CD4-positive, alpha-beta T cell treated with Interleukin-21 for 1 hour (primary cell): ENCODE measurements around the gene GGT6.

ENCODE experiments used
- DNase-seq: peaks from one replicate; pipeline ENCODE4 v3.0.0-alpha.2; 2020

The GGT6 gene

DNA sequence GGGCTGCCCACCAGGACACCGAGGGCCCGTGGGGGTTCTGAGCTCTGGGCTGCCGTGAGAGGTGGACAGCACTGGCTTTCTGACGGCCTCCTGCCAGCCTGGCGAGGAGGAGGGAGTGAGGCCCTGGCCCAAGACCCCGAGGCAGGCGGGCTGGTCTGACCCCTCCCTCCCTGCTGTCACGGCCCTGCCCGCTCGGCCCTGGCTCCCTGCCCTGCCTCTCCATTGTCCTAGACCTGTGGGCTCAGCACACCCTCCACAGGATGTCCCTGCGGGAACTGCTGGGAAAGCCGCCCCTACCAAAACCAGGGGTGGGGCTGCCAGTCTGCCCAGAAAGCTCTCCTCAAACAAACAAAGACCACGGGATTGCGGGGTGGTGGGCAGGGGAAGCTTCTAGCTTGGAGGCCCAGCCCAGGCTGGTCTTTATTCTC is 41.0 kb downstream of the GGT6 start:
- DNase-seq = no peak

DNA sequence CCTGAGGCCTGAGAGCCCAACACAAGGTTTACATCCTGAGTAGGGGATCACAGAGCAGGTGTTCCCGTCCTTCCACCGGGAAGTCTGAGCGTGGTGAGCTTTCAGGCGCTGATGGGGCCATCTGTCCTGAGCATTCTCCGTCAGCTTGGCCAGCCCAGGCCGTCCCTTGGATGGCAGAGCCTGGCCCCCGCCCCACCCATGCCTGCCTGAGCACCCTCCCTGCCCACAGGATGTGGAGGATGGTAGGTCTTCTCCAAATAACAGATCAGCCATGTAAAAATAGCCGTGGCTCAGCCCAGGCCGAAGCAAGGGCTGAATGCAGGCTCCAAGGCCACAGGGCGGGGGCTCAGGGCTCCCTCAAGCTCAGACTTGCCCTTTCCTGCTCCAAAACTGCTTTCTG is 41.5 kb downstream of the GGT6 start:
- DNase-seq = no peak

DNA sequence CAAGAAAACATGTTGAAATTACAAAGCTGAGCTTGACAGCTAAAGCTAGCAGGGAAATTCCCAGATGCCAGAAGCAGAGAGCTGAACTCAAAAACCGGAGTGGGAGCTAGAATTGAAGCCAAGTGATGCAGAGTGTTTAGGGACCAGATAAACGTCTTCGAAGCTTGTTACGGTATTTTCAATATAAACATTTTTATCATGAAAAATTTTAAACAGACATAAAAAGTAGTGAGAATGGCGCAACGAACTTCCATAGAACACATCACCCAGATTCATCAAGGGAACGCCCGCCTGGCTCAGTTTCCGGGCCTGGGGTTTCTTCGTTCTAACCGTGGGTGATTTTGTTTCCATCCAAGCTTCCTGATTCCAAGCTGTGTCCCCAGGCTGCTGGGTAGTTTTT is 43.6 kb downstream of the GGT6 start:
- DNase-seq = no peak

DNA sequence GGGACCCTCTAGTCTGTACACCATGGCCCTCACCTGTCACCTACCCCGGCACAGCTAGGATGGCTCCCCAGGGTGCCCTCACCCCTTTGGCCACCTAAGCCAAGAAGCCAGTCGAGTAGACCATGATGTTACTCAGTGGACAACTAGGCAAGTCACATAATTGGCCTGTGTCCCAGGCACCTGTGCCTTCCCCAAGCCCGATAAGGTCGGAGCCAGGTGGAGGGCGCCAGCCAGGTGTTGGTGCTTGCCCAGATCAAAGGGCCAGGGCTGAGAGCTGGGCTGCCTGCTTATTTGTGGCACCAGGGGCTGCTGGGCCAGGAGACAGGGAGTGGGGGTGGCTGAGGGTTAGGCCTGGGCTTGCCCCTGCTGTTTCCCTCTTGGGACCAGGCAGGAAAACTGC is 44.9 kb downstream of the GGT6 start:
- no peak for DNase-seq

DNA sequence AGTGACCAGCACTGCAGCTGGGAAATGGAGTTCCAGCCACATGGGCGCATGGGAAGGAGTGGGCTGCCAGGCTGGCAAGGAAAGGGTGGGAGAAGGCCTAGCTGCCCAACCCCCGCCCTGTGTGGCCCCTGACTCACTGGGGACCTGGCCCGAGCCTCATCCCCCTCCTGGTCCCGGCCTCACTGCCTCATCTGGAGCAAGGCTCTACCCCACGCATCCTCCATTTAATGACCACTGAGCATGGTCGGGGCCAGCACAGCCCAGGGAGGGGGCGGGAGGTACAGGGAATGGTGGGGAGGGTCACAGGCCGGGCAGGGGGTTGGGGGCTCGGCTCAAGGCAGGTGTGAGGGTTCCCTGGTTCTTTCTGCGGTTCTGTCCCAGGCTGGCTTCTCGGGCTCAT is 45.6 kb downstream of the GGT6 start:
- no peak for DNase-seq

DNA sequence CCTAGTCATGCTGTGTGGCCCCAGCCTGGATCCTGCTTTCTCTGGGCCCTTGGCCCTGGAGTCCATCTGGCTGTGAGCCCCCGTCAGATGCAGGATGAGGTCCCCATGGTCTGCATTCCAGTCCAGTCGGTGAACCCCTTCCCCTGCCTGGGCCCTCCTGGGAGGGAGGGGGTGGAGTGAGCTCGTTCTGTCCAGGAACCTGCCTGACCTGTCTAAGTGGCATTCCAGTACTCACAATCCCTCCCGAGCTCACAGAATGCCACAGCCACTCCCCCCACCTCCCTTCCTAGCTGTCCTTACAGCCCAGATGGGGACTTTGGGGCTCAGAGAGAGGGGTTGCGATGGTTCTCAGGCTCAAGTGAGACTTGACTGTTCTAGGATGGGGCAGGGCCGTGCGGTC is 46.2 kb downstream of the GGT6 start:
- no peak for DNase-seq

DNA sequence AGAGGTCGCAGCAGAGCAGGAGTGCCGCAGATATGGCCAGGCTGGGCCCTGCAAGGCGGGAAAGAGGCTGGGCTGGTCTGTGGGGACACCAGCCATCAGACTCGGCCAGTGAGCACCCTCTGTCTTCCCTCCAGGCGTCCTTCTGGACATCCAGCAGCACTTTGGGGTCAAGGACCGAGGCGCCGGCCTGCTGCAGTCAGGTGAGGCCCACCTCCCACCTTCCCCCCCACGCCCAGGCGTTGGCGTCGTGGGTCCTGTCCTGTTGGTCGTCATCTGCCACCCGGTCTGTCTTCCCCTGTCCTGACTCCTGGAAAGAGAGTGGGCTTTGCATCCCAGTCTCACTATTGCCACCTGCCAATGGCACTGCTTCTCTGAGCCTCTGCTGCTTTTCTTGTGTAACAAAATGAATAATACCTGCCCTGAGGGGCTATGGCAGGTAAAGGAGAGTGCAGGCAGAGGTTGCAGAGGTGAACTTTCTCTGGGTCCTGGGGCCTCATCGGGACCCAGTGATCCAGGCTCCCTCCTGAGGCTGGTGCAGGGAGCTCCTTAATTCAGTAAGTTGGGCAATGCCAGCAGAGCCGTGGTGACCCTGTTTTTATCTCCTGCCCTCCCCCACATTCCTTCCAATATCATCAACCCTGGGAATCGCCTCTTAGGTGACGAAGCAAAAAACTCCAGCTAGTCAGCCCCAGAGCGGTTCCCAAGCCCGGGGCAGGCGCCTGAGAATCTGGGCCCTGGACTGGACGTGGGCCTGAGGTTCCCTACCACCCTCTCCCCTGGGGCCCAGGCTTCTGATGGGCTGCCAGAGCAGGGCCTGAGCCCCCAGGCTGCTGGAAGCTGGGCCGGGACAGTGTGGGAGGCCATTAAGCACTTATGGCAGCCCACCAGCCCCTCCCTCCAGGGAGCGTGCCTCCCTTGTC is 47.0 kb downstream of the GGT6 start:
- DNase-seq = no peak

DNA sequence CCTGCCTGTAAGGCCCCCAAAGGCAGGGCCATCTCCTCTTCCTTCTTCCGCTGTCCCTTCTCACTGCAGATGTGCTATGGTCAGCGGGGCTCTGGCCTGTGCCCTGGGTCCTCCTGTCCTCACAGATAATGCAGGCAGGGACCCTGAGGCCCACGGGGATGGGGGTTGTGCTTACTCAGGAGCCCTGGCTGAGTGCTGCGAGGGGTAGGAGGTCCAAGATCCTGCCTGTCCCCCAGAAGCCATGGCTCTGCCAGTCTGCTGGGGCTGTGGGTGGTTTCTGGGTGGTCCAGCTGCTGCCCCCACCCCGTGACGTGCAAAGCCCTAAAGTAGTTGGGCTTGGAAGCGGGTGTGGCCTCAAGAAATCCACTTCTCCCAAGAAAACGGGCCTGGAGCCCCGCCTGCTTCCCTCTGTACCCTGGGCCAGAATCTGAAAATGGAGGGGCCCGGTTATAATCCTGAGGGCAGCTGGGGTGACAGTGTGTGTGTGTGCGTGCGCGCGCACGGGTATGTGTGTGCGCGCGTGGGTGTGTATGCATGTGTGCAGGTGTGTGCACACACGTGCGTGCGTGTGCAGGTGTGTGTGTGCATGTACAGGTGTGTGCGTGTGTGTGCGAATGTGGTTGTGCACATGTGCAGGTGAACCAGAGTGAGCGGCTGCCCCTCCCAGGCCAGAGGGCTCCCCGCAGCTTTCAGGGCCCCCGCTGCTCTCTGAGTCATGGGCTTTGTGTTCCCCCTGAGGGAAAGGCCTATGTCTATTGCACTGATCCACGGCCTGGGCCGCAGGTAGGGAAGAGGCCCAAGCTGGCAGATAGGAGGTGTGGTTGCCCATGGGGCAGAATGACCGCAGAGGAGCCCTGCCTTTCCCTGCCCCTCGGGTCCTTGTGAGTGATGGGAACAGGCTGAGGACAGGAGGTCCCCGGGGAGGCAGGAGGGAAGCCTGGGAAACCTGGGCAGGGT is 47.9 kb downstream of the GGT6 start:
- DNase-seq = no peak

DNA sequence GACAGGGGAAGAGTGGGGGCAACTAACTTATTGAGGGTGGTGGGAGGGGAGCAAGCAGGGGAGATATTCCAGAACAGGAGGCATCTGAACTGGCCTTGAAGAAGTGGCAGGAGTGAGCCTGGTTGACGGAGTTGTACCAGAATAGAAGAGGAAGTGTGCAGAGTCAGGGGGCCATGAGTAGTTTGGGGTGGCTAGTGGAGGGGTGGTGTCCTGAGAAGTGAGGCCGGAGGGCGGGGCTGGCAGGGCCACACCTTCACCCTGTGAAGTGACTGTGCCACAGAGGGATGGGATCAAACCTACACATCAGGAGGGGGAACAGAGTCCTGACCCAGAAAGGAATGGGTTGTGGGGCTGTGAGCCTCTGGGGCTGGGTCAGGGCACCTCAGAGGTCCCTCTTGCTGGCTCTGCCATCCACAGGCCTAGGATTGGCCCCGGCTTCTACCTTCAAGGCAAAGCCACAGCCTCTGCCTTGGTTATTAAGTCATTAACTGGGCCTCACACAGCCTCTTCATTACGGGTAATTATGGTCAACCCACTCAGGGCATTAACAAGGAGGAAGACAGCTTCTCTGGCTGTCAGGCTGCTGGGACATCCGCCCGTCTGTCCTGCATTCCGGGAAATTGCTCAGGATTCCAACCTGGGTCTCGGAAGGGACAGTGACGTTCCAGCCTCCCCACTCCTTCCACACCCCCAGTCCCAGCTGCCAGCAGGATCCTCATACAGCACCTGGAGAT is 49.0 kb downstream of the GGT6 start:
- DNase-seq = no peak

DNA sequence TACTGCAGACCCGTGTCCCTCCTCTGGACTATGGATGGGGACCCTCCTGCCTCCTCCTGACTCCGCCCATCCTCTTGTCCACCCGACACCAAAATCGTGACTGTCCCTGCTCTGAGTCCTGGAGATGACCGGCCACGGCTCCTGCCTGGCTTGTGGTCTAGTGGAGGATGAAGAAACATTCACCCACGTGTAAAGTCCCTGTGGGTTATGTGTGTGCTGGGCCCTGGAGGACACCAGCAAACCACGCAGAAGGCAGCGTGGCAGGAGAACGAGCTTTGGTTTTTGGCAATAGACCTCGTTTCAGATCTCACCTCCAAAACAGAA is 49.8 kb downstream of the GGT6 start:
- no peak for DNase-seq

DNA sequence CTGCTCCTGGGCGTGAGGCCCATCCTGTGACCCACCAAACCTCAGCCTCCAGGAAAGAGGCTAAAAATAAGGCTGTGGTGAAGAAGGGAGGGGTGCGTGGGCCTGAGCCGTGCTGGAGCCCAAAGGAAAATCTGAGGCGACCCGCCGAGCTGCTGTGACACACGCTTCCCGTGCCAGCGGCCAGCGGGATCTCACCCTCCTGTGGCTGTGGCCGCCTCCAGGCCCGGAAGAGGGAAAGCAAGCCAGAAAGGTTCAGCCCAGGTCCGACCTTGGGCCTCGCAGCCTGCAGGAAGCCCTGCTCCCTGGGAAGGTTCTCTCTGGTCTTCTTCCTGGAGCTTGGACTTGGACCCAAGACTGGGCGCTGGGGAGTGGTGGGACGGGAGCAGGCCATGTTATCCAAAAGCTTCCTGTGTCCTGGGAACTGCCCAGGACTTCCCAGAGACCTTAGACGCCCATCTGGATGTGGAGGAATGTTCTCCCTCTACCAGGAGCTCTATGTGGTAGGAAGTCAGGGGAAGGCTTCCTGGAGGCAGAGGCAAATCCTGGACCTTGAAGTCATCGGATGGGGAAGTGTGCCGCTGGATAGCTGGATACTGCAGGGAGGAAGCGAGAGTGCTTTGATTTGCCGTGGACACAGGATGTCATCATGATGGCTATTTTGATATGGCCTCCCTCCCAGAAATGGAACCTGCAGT is 50.3 kb downstream of the GGT6 start:
- DNase-seq = no peak

DNA sequence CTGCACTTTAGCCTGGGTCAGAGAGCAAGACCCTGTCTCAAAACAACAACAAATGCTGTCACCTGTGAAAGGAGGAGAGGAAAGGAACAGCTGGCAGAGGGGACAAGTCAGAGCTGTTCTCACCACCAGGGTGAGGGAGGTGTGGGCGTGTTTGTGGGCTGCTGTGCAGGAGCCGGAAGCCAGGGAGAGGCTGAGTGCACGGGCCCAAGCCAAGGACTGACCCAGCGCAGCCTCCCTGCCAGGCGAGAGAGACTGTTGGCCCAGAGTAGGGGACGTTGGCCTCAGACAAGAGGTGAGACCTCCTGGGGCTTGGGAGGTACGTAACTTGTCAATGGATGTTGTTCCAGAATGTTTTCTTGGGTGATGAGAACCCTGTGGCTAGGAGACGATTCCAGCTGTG is 51.0 kb downstream of the GGT6 start:
- peak; percentile 32 for DNase-seq

DNA sequence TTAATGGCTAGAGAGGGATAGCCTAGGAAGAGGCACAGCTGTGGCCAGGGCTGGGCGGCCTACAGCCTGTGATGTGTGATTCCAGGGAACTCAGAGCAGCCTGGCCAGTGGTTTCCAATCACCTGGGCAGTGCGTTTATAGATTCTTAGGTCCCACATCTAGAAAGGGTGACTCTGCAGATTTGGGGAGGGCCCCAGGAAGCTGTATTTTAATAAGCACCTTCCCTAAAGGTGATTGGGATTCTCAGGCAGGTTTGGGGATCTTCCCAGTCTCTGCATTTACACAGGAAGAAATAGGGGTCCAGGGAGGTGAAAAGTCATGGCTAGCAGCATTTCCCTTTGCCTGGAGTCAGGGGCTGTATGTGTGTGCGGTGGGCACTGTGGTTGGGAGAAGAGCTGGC is 52.2 kb downstream of the GGT6 start:
- no peak for DNase-seq

DNA sequence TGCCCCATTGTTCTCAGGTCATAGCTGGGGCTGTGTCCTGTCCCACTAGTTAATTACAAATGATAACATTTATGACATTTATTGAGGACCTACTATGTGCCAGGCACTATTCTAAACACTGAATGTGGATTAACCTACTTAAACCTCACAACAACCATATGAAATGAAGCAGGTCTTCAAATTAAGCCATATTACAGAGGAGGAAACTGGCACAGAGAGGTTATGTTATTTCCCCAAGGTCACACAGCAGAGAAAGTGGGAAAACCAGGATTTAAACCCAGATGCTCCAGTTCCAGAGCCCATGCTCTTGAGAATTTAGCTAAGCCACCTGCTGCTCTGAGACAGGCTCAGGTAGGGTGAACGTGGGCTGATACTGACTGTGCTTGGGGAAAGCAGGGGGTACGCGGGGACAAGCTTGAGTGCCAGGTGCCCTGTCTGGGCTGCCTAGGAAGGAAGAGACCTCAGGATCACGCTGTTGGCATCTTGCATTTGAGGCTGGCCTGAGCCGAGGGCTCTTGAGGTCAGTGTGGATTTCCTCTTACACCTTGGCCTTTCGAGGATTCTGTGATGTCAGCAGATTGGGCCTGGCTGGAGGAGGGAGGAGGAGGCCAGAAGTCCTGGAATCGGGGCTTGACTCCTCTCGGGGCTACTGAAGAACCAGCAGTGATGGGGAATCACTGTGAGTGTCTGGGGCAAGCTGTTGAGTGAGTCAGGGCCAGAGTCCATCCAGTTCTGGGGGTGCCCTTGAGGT is 52.8 kb downstream of the GGT6 start:
- DNase-seq = no peak
